ENCODE results near the gene SYT14.
"Not testable (repeated sequence)": the region's sequence is repeated elsewhere in the genome, so short reads cannot be mapped to it uniquely, and the experiment has no call there.

GRCh38 chr1:209919637-209920036 is 18.4 kb upstream of the SYT14 start:
- not testable (repeated sequence) for TF ChIP-seq CTCF (IDR thresholded peaks at IDR 0.05; ENCODE audit: poor library complexity, severe bottlenecking); POLR2AphosphoS5 (IDR thresholded peaks at IDR 0.05); RAD21 (conservative IDR thresholded peaks at IDR 0.05); MXI1 (conservative IDR thresholded peaks at IDR 0.05; ENCODE audit: poor library complexity, severe bottlenecking); EP300 (conservative IDR thresholded peaks at IDR 0.05; ENCODE audit: poor library complexity, severe bottlenecking); EZH2 (IDR thresholded peaks at IDR 0.05; ENCODE audit: borderline replicate concordance, insufficient read depth, low read length, poor library complexity, severe bottlenecking); REST (IDR thresholded peaks at IDR 0.05; ENCODE audit: borderline replicate concordance); SMC3 (conservative IDR thresholded peaks at IDR 0.05; ENCODE audit: poor library complexity); TAF1 (IDR thresholded peaks at IDR 0.05; ENCODE audit: low read depth)

All from neural cell (in vitro differentiated cells).